GM12864 (cell line): ENCODE measurements around the gene RBPJL.

Experiments used
- DNase-seq: peaks from one replicate; pipeline ENCODE4 v3.0.0-alpha.2; 2011; ENCODE audit warnings: low read depth
- H3K4me3 ChIP-seq: 2 replicates; pipeline ENCODE4 v1.5.1; 2011; ENCODE audit warnings: mild to moderate bottlenecking, low read depth, low read length, control low read depth
- CTCF ChIP-seq: IDR thresholded peaks from 2 replicates; pipeline ENCODE4 v1.5.1; 2011; ENCODE audit warnings: low read depth, mild to moderate bottlenecking, moderate library complexity, low read length, control low read depth, inconsistent platforms; ENCODE audit errors: missing control alignments

The RBPJL gene

GRCh38 chr20:45337367-45338120, 30.9 kb downstream of the RBPJL start:
- TF ChIP-seq CTCF = no peak
- no peak for DNase-seq
- no peak overlapping the region for H3K4me3 ChIP-seq

GRCh38 chr20:45338121-45339030, 31.7 kb downstream of the RBPJL start:
- DNase-seq = no peak
- no peak for TF ChIP-seq CTCF
- no peak overlapping the region for H3K4me3 ChIP-seq

GRCh38 chr20:45339084-45339483, 32.4 kb downstream of the RBPJL start:
- no peak for DNase-seq
- TF ChIP-seq CTCF = no peak
- H3K4me3 ChIP-seq = no peak overlapping the region

- TF ChIP-seq CTCF = no peak
- no peak for DNase-seq
- H3K4me3 ChIP-seq = no peak overlapping the region
Measured at GRCh38 chr20:45339799-45340198, 33.2 kb downstream of the RBPJL start.

GRCh38 chr20:45340236-45340847, 33.7 kb downstream of the RBPJL start:
- H3K4me3 ChIP-seq = no peak overlapping the region
- no peak for DNase-seq
- no peak for TF ChIP-seq CTCF

GRCh38 chr20:45340951-45341350, 34.3 kb downstream of the RBPJL start:
- H3K4me3 ChIP-seq = no peak overlapping the region
- no peak for DNase-seq
- TF ChIP-seq CTCF = no peak
